BJ (cell line): ENCODE results near the gene CACNA1C. TPM values are rescaled to one million over a fixed set of nuclear protein-coding genes. Genes with fewer than 3 reads are reported as not detected.

Source experiments
- CTCF ChIA-PET: fragments of 350-600 bp; formaldehyde crosslinking; extraction: SDS; loops from one replicate; lab custom pipeline; 2021; ENCODE audit warnings: antibody characterized with exemption, inconsistent platforms; lab: Yijun Ruan, JAX
- POLR2A ChIA-PET: fragments of 300-600 bp; sonication (Branson Sonifier 250); formaldehyde crosslinking; extraction: SDS; loops from one replicate; lab custom pipeline; 2021; ENCODE audit warnings: antibody characterized with exemption; lab: Charles Lee
- DNase-seq: peaks from one replicate; pipeline ENCODE4 v3.0.0-alpha.2; 2011; ENCODE audit warnings: low read depth
- H3K27me3 ChIP-seq: 2 replicates; pipeline ENCODE4 v1.6.0; 2011; ENCODE audit warnings: low read length; ENCODE audit not compliant: control insufficient read depth, insufficient read depth
- H3K36me3 ChIP-seq: 2 replicates; pipeline ENCODE4 v1.5.1; 2011; ENCODE audit warnings: low read length; ENCODE audit not compliant: control insufficient read depth, insufficient read depth
- H3K4me3 ChIP-seq: 2 replicates; pipeline ENCODE4 v1.5.1; 2011; ENCODE audit warnings: low read depth, mild to moderate bottlenecking, control low read depth, low read length
- CTCF ChIP-seq: IDR thresholded peaks from 2 replicates; pipeline ENCODE4 v1.5.1; 2011; ENCODE audit warnings: low read depth, mild to moderate bottlenecking, control low read depth, inconsistent platforms, low read length, moderate library complexity; ENCODE audit not compliant: insufficient read depth
- polyA plus RNA-seq: library from polyadenylated mRNA; depleted of rRNA; stranded (reverse); fragments of >200 nt; gene quantifications from 2 replicates; pipeline ENCODE4 v1.2.3, GENCODE V29; 2011

CACNA1C gene
- polyA plus RNA-seq, 1 experiment: 14.7 TPM

- Histone ChIP-seq H3K36me3 (no peaks in the 10 kb centered on the region; the same call in none of the 2 replicates), H3K27me3 (no peaks in the 10 kb centered on the region), H3K4me3 (no peak overlapping the region)
- ChIA-PET CTCF (interaction anchor here (0.5 to 0.8 kb wide), 4 partner anchors 9 to 293 kb away, joined by 3 to 4 read pairs (median 3); no protein-coding TSS in a partner anchor), POLR2A (no interaction called here)
- TF ChIP-seq CTCF: no peak
- DNase-seq: no peak
Measured at GRCh38 chr12:2328661-2329060, 275.9 kb downstream of the CACNA1C start.

DNA sequence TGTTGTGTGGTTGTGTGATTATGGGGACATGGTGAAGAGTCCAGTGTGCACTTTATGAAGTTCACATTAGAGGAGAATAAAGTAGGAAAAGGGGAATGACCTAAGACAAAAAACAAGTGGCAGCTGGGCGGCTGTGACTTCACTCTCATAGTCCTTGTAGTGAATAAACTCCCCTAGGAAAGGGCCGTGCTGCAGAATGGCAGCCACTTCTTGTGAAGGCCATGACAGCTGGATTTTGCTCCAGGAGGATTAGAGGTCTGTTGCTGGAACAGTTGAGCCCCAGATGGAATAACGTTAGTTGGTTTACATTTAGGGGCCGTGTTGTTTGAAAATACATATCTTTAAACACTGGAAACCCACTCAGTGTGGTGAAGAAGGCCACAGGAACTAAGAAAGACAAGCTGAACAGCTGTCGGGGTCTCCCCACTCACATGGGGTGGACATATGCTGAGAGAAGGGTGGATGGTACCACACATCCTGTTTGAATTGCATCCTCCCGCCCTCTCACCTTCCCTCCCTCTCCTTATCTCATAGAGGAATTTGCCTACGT is 276.9 kb downstream of the CACNA1C start:
- no peak for TF ChIP-seq CTCF
- Histone ChIP-seq H3K4me3 (no peak overlapping the region), H3K27me3 (no peaks in the 10 kb centered on the region), H3K36me3 (peaks cover 1% of the 10 kb centered on the region)
- DNase-seq: no peak
- ChIA-PET CTCF (no interaction called here), POLR2A (no interaction called here)

- CTCF ChIA-PET: no interaction called here
- H3K27me3 ChIP-seq: no peaks in the 10 kb centered on the region
- DNase-seq: no peak
- peaks cover 1% of the 10 kb centered on the region for H3K36me3 ChIP-seq
- POLR2A ChIA-PET: no interaction called here
- TF ChIP-seq CTCF: no peak
- H3K4me3 ChIP-seq: no peak overlapping the region
Measured at GRCh38 chr12:2332236-2332635, 279.4 kb downstream of the CACNA1C start.

- H3K36me3 ChIP-seq: peaks cover 1% of the 10 kb centered on the region
- H3K4me3 ChIP-seq: no peak overlapping the region
- DNase-seq: no peak
Measured at GRCh38 chr12:2332947-2333346, 280.2 kb downstream of the CACNA1C start.

GRCh38 chr12:2333491-2334195 is 280.9 kb downstream of the CACNA1C start:
- no peaks in the 10 kb centered on the region for H3K27me3 ChIP-seq
- no peak for DNase-seq
- ChIA-PET CTCF (no interaction called here), POLR2A (no interaction called here)
- no peak overlapping the region for H3K4me3 ChIP-seq
- H3K36me3 ChIP-seq: peaks cover 1% of the 10 kb centered on the region
- no peak for TF ChIP-seq CTCF

More at GRCh38 chr12:2332947-2333346, 280.2 kb downstream of the CACNA1C start:
- POLR2A ChIA-PET: no interaction called here
- CTCF ChIA-PET: no interaction called here
- no peak for TF ChIP-seq CTCF
- H3K27me3 ChIP-seq: no peaks in the 10 kb centered on the region
